HG03280 (cell line): ENCODE measurements around the gene MN1.

Experiments used
- ATAC-seq: cut with Tn5 transposase; IDR thresholded peaks from one replicate; pipeline ENCODE4 v1.9.1; 2021; ENCODE audit warnings: mild to moderate bottlenecking, moderate library complexity; ENCODE audit not compliant: unreplicated experiment

Gene MN1

GRCh38 chr22:27765706-27766291 is 35.8 kb downstream of the MN1 start:
- ATAC-seq = no peak

- no peak for ATAC-seq
Measured at GRCh38 chr22:27764722-27765236, 36.8 kb downstream of the MN1 start.

- no peak for ATAC-seq
Measured at GRCh38 chr22:27761665-27762064, 39.9 kb downstream of the MN1 start.

GRCh38 chr22:27761000-27761399 is 40.6 kb downstream of the MN1 start:
- ATAC-seq = no peak

- ATAC-seq = no peak
Measured at GRCh38 chr22:27760474-27760873, 41.1 kb downstream of the MN1 start.

- ATAC-seq = no peak
Measured at GRCh38 chr22:27757928-27758525, 43.5 kb downstream of the MN1 start.

GRCh38 chr22:27756212-27756660 is 45.3 kb downstream of the MN1 start:
- no peak for ATAC-seq

- ATAC-seq = no peak
Measured at GRCh38 chr22:27755521-27756211, 45.9 kb downstream of the MN1 start.

- ATAC-seq = no peak
Measured at GRCh38 chr22:27754888-27755480, 46.6 kb downstream of the MN1 start.

GRCh38 chr22:27754247-27754887 is 47.2 kb downstream of the MN1 start:
- no peak for ATAC-seq

GRCh38 chr22:27752771-27753170 is 48.8 kb downstream of the MN1 start:
- no peak for ATAC-seq

GRCh38 chr22:27752141-27752540 is 49.4 kb downstream of the MN1 start:
- ATAC-seq = no peak

GRCh38 chr22:27751277-27752070 is 50.1 kb downstream of the MN1 start:
- no peak for ATAC-seq

- ATAC-seq = no peak
Measured at GRCh38 chr22:27750584-27751265, 50.8 kb downstream of the MN1 start.

GRCh38 chr22:27749597-27750225 is 51.8 kb downstream of the MN1 start:
- ATAC-seq = no peak

GRCh38 chr22:27748751-27749191 is 52.8 kb downstream of the MN1 start:
- ATAC-seq = no peak

GRCh38 chr22:27748349-27748748 is 53.2 kb downstream of the MN1 start:
- ATAC-seq = no peak

- no peak for ATAC-seq
Measured at GRCh38 chr22:27747396-27748221, 53.9 kb downstream of the MN1 start.
